GM12891 (cell line): Measurements from ENCODE around the gene VENTX.

Experiments
- POLR2A ChIP-seq: IDR thresholded peaks from 2 replicates; pipeline ENCODE4 v1.6.1; 2011; ENCODE audit warnings: low read depth, low read length, control low read depth
- POLR2AphosphoS5 ChIP-seq: IDR thresholded peaks from 2 replicates; pipeline ENCODE4 v1.6.1; 2011; ENCODE audit warnings: low read depth, low read length, control low read depth
- POU2F2 ChIP-seq: IDR thresholded peaks from 2 replicates; pipeline ENCODE4 v1.6.1; 2011; ENCODE audit warnings: low read depth, mild to moderate bottlenecking, control low read depth, low read length, moderate library complexity
- SPI1 ChIP-seq: IDR thresholded peaks from 2 replicates; pipeline ENCODE4 v1.6.1; 2011; ENCODE audit warnings: low read depth, low read length, control low read depth
- TAF1 ChIP-seq: IDR thresholded peaks from 2 replicates; pipeline ENCODE4 v1.6.1; 2011; ENCODE audit warnings: low read depth, low read length, control low read depth

DNA sequence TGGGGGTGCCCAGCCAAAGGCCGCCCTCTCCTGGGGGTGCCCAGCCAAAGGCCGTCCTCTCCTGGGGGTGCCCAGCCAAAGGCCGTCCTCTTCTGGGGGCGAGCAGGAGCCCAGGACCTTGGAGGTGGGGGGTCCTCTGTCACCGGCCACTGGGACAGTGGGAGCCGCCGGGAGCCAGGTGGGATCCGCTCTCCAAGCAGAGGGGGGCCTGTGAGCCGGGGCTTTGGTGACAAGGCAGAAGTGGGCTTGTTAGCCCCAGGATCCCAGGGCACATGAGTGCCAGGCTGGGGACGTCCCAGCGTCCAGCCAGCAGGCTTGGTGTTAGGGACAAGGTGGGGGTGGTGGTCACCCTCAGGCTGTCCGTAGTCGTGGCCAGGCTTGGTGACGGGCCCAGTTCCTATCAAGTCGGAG is 37.0 kb upstream of the VENTX start:
- TF ChIP-seq POLR2A (no peak), POLR2AphosphoS5 (no peak), TAF1 (no peak), POU2F2 (no peak), SPI1 (no peak)
